ENCODE measurements around the gene WASL. TPM values are rescaled to one million over a fixed set of nuclear protein-coding genes. Genes with fewer than 3 reads are reported as not detected.

WASL gene
- total and polyA plus RNA-seq, 7 donors: 17.6 to 37.8 (median 31.0) TPM

DNA sequence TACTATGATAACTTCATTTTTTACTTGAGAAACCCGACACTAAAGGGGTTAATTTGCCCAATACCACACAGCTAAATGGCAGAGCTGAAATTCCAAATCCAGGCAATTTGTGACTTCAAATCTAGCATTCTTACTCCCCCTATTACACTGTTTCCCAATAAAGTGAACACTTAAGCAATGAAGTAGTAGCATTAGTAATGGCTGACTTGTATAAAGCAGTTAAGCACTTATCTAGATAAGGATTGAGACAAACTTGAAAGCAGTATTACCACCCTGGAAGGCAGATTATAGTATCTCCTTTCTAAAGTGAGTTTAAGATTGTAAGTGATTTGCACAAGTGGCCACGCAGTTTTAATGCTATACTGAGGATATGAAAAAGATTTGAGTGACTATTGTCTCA is 39.3 kb downstream of the WASL start:
- DNase-seq: no peak
- H3K4me3 ChIP-seq: no peak overlapping the region
- no peak for ATAC-seq
- no peaks in the 10 kb centered on the region for H3K9me3 ChIP-seq
- WGBS, 3 donors: 64 to 86% (median 66%) methylated on average over 2 of the region's 2 CpGs
- no peak for TF ChIP-seq CTCF (IDR thresholded peaks at IDR 0.05)
- H3K27me3 ChIP-seq (ENCODE audit: insufficient read depth in 3 of 3, low read length in 2 of 3): no peaks in the 10 kb centered on the region
- H3K27ac ChIP-seq: no peak overlapping the region
- intact Hi-C loops (cut with DNase I): no loop called here
- peaks cover 3 to 45% of the 10 kb centered on the region in 2 donors for H3K36me3 ChIP-seq (ENCODE audit: insufficient read depth in 1 of 2, low read depth in 1 of 2)
- peaks cover 43% of the 10 kb centered on the region for H3K4me1 ChIP-seq

DNA sequence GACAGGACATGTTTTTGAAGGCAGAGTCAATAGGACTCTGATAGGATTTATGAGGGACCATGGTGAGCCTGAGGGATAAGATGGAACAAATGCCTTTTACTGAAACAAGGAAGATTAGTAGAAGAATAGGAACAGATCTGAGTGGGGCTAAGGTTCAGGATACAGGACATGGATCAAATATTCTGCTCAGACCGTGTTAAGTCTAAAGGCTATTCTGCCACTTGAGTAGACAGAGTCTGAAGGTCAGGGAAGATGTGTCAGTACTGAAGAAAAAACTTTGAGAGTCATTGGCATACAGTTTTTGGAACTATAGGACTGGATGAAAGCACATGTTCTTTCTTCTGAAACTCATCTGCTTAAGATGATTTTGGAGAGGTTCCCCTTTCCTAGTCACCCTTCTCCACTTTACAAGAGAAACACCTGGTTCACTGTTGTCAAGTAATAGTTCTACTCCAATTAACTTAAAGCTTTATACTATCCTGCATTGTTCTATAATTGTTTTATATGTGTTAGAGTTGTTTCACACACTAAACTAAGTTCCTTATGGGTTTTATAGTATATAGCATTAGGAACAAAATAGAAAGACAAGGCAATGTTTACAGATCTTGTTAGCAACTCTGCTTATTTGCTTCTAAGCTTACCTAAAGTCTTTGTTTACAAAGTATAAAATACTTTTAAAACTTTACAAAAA is 43.4 kb downstream of the WASL start:
- H3K9me3 ChIP-seq: no peaks in the 10 kb centered on the region
- H3K4me1 ChIP-seq: peaks cover 14% of the 10 kb centered on the region
- no peak for TF ChIP-seq CTCF (IDR thresholded peaks at IDR 0.05)
- WGBS, 3 donors: 73 to 84% (median 78%) methylated on average over 1 of the region's 1 CpG
- DNase-seq (no peak), ATAC-seq (no peak)
- H3K27me3 ChIP-seq (ENCODE audit: insufficient read depth in 3 of 3, low read length in 2 of 3): no peaks in the 10 kb centered on the region
- no peak overlapping the region for H3K27ac ChIP-seq
- no peak overlapping the region for H3K4me3 ChIP-seq
- intact Hi-C loops (cut with DNase I): no loop called here
- H3K36me3 ChIP-seq (ENCODE audit: insufficient read depth in 1 of 2, low read depth in 1 of 2): peaks cover 3 to 76% of the 10 kb centered on the region in 2 donors

DNA sequence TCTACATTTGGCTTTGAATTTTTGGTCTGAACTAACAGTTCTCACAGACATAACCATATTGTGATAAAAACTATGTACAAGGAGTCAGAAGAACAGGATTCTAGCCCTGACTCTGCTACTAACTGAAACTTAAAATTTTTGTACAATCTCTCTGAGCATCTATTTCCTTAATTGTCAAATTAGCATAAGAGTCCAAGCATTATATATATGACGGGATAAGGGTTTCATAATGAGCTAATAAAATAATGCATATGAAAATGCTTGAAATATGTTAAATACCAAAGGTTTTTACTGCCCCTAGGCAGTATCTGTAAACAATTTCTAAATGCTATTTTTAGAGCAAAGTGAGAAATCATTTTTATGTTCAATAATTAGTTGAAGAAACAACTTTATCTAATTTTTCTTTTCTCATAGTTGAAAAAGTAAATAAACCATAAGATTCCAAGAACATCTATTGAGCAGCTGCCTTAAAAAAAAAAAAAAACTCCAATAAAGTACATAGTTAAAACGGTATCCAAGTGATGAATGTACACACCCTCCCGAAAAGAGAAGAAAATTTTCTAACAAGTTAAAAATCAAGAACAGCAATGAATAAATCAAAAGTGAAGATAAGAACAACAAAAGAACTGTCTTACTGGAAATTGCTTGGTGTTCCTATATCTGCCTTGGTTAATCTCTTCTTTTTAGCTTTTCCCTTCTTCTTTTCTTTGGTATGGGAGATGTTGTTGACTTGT is 52.7 kb downstream of the WASL start:
- TF ChIP-seq CTCF (IDR thresholded peaks at IDR 0.05): no peak
- Histone ChIP-seq H3K9me3 (no peaks in the 10 kb centered on the region), H3K36me3 (ENCODE audit: insufficient read depth in 1 of 2, low read depth in 1 of 2) (peaks cover 2 to 75% of the 10 kb centered on the region in 2 donors), H3K4me1 (no peaks in the 10 kb centered on the region), H3K4me3 (no peak overlapping the region), H3K27ac (no peak overlapping the region), H3K27me3 (ENCODE audit: insufficient read depth in 3 of 3, low read length in 2 of 3) (no peaks in the 10 kb centered on the region)
- ATAC-seq: no peak
- no peak for DNase-seq
- 88 to 93% (median 91%) methylated on average over 3 of the region's 3 CpGs for WGBS, 3 donors
- intact Hi-C loops (cut with DNase I): no loop called here

DNA sequence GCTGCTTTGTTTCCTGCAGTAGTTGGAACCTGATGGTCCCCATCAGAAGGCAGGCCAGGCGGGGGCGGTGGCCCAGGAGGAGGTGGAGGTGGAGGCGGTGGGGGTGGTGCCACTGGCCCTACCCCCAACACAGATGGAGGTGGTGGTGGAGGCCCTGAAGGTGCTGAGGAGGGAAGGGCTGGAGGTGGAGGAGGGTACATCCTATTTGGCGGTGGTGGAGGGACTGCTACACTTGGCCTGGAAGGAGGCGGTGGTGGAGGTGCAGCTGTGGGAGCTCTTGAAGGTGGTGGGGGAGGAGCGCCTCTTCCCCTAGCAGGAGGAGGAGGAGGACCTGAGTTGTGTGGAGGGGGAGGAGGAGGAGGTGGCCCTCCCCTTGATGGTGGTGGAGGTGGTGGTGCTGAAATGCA is 56.3 kb downstream of the WASL start:
- no peak for TF ChIP-seq CTCF (IDR thresholded peaks at IDR 0.05)
- ATAC-seq: no peak

More for the DNA sequence above, 56.3 kb downstream of the WASL start:
- no peak overlapping the region for H3K27ac ChIP-seq
- 95 to 97% (median 96%) methylated on average over 6 of the region's 6 CpGs for WGBS, 3 donors
- no peaks in the 10 kb centered on the region for H3K27me3 ChIP-seq (ENCODE audit: insufficient read depth in 3 of 3, low read length in 2 of 3)
- DNase-seq: no peak
- no peak overlapping the region for H3K4me3 ChIP-seq
- no peaks in the 10 kb centered on the region for H3K9me3 ChIP-seq
- H3K4me1 ChIP-seq: no peaks in the 10 kb centered on the region
- peaks cover 0 to 84% of the 10 kb centered on the region in 2 donors for H3K36me3 ChIP-seq (ENCODE audit: insufficient read depth in 1 of 2, low read depth in 1 of 2)
- intact Hi-C loops (cut with DNase I): no loop called here

Measured in psoas muscle (tissue), 8 donors.